Measurements from ENCODE around the gene OR1M1. TPM values are rescaled to one million over a fixed set of nuclear protein-coding genes. Genes with fewer than 3 reads are reported as not detected.
"Not testable (repeated sequence)": the region's sequence is repeated elsewhere in the genome, so short reads cannot be mapped to it uniquely, and the experiment has no call there.

OR1M1 gene
- total RNA-seq, 1 donor from 2014 or later: not detected

GRCh38 chr19:9054207-9054606 is 32.7 kb upstream of the OR1M1 start:
- Mint-ChIP-seq H3K4me3 (ENCODE audit: unreplicated experiment) (no peak overlapping the region), H3K9me3 (ENCODE audit: unreplicated experiment) (peaks cover 13% of the 10 kb centered on the region), H3K27me3 (ENCODE audit: low read depth, unreplicated experiment) (no peaks in the 10 kb centered on the region), H3K4me1 (ENCODE audit: low read depth, unreplicated experiment) (no peaks in the 10 kb centered on the region), H3K36me3 (ENCODE audit: low read depth, unreplicated experiment) (no peaks in the 10 kb centered on the region), H3K27ac (ENCODE audit: unreplicated experiment) (no peak overlapping the region)
- DNase-seq (ENCODE audit: low read depth) (no peak), FAIRE-seq (no peak)
- Histone ChIP-seq H3K9me3 (ENCODE audit: insufficient read depth, low read depth, low read length) (no peaks in the 10 kb centered on the region), H3K27ac (ENCODE audit: low read depth, low read length) (no peak overlapping the region), H4K20me1 (ENCODE audit: insufficient read depth, low read length) (no peaks in the 10 kb centered on the region), H3K4me2 (ENCODE audit: low read length) (no peak overlapping the region), H3K36me3 (ENCODE audit: insufficient read depth, low read length) (no peaks in the 10 kb centered on the region), H3K27me3 (ENCODE audit: insufficient read depth, low read length) (no peaks in the 10 kb centered on the region), H2AFZ (ENCODE audit: low read depth, low read length) (no peak overlapping the region), H3K4me3 (ENCODE audit: insufficient read depth, low read depth, low read length) (no peak overlapping the region), H3K79me2 (ENCODE audit: insufficient read depth, low read length) (no peaks in the 10 kb centered on the region), H3K4me1 (ENCODE audit: insufficient read depth, low read length) (no peaks in the 10 kb centered on the region), H3K9ac (ENCODE audit: low read length) (no peak overlapping the region)
- TF ChIP-seq EZH2 (IDR thresholded peaks at IDR 0.05; ENCODE audit: insufficient read depth, low read length) (no peak), CTCF (IDR thresholded peaks at IDR 0.05; ENCODE audit: insufficient read depth, low read depth, low read length) (no peak)

- Histone ChIP-seq H3K79me2 (ENCODE audit: insufficient read depth, low read length) (no peaks in the 10 kb centered on the region), H3K27me3 (ENCODE audit: insufficient read depth, low read length) (no peaks in the 10 kb centered on the region), H3K4me1 (ENCODE audit: insufficient read depth, low read length) (no peaks in the 10 kb centered on the region), H3K4me2 (ENCODE audit: low read length) (no peak overlapping the region), H2AFZ (ENCODE audit: low read depth, low read length) (no peak overlapping the region), H3K27ac (ENCODE audit: low read depth, low read length) (no peak overlapping the region), H3K9ac (ENCODE audit: low read length) (no peak overlapping the region), H3K9me3 (ENCODE audit: insufficient read depth, low read depth, low read length) (no peaks in the 10 kb centered on the region), H4K20me1 (ENCODE audit: insufficient read depth, low read length) (no peaks in the 10 kb centered on the region), H3K36me3 (ENCODE audit: insufficient read depth, low read length) (no peaks in the 10 kb centered on the region), H3K4me3 (ENCODE audit: insufficient read depth, low read depth, low read length) (no peak overlapping the region)
- Mint-ChIP-seq H3K4me1 (ENCODE audit: low read depth, unreplicated experiment) (no peaks in the 10 kb centered on the region), H3K27ac (ENCODE audit: unreplicated experiment) (no peak overlapping the region), H3K9me3 (ENCODE audit: unreplicated experiment) (peaks cover 13% of the 10 kb centered on the region), H3K36me3 (ENCODE audit: low read depth, unreplicated experiment) (no peaks in the 10 kb centered on the region), H3K4me3 (ENCODE audit: unreplicated experiment) (no peak overlapping the region), H3K27me3 (ENCODE audit: low read depth, unreplicated experiment) (no peaks in the 10 kb centered on the region)
- no peak for FAIRE-seq
- no peak for TF ChIP-seq EZH2 (IDR thresholded peaks at IDR 0.05; ENCODE audit: insufficient read depth, low read length)
- TF ChIP-seq CTCF (IDR thresholded peaks at IDR 0.05; ENCODE audit: insufficient read depth, low read depth, low read length): no peak
- no peak for DNase-seq (ENCODE audit: low read depth)
These were observed 32.1 kb upstream of the OR1M1 start for GRCh38 chr19:9054765-9055164.

GRCh38 chr19:9056131-9056530 is 30.7 kb upstream of the OR1M1 start:
- H3K79me2 ChIP-seq (ENCODE audit: insufficient read depth, low read length); H3K27ac Mint-ChIP-seq (ENCODE audit: unreplicated experiment); H3K4me2 ChIP-seq (ENCODE audit: low read length); FAIRE-seq; H3K36me3 Mint-ChIP-seq (ENCODE audit: low read depth, unreplicated experiment); H4K20me1 ChIP-seq (ENCODE audit: insufficient read depth, low read length); H3K4me3 ChIP-seq (ENCODE audit: insufficient read depth, low read depth, low read length); H3K4me1 Mint-ChIP-seq (ENCODE audit: low read depth, unreplicated experiment); H3K9me3 ChIP-seq (ENCODE audit: insufficient read depth, low read depth, low read length); H3K27ac ChIP-seq (ENCODE audit: low read depth, low read length); H2AFZ ChIP-seq (ENCODE audit: low read depth, low read length); H3K27me3 ChIP-seq (ENCODE audit: insufficient read depth, low read length); DNase-seq (ENCODE audit: low read depth); H3K9ac ChIP-seq (ENCODE audit: low read length); H3K36me3 ChIP-seq (ENCODE audit: insufficient read depth, low read length); H3K27me3 Mint-ChIP-seq (ENCODE audit: low read depth, unreplicated experiment); H3K4me3 Mint-ChIP-seq (ENCODE audit: unreplicated experiment); H3K4me1 ChIP-seq (ENCODE audit: insufficient read depth, low read length): not testable (repeated sequence)
- H3K9me3 Mint-ChIP-seq (ENCODE audit: unreplicated experiment): peaks cover 13% of the 10 kb centered on the region
